ENCODE data around the gene LZTR1.

LZTR1 gene

DNA sequence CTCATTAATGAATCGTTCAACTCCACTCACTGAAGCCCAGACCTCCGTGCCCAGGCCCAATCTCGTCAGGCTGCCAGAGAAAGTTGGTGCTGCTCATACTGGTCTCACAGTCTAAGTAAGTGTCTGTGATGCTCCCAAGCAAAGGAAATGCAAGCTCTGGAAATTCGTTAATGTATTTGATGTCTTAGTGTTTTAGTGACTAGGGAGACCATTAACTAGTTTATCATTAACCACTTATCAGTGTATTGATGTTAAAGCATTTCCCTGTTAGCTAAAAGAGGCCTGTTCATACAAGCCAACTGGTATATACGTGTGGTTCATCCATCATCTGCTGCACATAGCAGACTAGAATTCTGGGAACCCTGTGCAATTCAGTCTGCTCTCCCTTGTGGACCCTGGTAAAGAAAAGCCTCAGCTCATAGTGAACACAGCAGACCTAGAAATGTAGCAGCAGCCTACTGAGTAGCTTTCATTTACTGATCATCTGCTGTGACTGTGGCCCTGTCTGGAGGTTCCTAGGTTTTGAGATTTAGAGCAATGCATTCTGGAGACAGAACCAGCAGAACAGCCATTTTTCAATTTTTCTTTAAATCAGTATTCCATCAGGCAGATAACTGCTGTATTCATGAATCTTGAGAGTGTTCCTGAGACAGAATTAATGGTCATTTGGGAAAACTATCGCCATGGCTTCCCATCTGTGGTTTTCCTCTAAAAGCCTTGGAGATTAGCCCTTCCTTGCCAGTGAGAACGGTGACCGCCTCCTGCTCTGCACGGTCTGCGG lies 30.8 kb upstream of the LZTR1 start:
- DNase-seq: no peak

DNA sequence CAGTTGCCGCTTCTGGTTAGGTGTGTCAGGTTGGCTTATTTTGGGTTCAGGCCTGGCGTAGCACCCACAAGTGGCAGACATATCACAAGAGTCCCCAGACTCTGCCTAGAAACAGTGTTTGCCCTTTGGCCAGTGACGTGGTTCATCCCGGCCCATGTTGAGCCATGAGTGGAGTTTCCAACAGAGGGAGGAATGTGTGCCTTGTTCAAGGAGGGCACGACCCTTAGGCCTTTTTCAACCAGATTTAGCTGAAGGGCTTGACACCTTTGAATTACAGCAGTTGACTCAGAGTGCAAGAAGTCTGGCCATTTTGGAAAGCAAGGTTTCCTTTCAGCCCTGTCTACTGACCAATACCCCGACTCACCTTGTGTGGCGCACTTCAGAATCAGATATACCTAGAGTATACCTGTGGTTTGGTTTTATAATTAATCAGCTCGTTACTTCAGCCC lies 30.1 kb upstream of the LZTR1 start:
- no peak for DNase-seq

DNA sequence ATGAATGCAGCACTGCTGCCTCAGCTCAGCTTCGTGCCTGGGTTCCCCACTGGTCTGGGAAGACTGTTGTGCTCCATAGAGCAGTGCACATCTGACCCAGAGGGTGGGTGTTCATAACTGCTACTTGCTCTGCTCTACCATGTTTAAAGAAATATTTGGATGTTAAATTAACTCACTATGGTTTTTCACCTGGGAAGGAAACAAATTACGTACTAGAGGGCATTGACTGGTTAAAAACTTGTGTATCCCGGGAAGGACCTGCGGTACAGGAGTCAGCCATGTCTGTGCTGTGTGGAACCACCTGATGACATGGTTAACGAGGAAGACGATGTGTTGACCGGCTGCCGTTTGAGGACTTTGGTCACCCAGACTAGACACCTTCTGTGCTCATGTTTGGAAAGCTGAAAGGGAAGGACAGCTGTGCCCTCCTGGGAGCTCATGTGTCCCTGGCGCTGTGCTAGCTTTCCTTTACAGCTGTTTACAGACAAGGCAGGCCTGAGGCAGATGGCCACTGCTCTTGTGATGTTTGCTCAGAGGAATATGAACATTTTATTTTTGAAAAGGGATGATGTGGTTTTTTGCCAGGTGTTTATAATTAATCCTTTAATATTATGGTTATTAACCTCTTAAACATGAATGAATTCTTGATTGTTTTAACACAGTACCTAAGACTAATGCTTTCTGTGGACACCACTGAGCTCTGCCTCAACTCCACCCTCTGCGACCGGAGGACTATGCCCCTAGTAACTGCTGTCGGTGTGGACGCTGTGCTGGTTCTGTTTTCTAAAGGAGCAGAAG lies 29.4 kb upstream of the LZTR1 start:
- DNase-seq: no peak

DNA sequence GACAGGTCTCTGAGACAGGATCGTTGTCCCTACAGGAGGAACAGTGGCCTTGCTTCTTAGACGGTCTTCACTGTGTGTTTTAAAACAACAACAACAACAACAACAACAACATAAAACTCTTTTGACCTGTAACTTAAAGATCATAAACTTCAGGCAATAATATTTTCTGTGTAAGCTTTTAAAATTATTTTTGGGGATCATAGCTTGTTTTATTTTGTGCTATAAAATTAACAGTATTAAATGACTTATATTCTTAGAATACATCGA lies 28.8 kb upstream of the LZTR1 start:
- no peak for DNase-seq

DNA sequence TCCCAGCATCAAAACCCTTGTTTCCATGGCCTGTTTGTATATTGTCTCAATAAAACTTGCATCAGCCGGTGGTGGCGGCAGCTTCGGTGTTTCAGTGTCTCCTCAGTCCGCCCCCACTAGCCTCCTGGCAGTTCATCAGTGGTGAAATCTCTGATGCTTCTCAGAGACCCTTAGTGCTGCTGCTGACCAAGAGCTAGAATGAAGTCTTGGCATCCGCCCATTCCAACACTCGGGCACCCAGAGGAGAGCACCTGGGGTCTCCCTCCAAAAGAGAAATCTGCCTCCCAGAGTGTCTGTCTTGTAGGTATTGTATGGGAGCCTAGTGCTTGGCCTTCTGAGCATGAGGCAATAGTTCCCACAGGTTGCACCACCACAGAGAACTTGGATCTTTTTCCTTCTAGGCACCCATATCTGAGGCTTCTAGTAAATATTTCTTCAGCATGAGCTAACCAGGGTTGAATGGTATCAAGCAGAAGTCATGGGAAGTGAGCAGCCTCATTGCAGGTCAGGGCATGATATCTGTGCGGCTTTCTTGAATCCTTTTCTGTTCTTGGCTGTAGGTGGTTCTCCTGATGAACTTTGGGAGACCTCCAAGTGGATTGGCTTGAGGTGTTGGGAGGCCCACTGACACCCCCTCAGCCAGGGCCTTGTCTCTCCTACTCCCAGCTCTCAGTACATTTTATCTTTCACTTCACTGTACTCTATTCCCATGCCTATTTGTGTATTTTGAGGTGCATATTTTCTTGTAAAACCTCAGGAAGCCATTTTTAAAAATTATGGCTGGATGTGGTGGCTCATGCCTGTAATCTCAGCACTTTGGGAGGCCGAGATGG lies 28.2 kb upstream of the LZTR1 start:
- no peak for DNase-seq

DNA sequence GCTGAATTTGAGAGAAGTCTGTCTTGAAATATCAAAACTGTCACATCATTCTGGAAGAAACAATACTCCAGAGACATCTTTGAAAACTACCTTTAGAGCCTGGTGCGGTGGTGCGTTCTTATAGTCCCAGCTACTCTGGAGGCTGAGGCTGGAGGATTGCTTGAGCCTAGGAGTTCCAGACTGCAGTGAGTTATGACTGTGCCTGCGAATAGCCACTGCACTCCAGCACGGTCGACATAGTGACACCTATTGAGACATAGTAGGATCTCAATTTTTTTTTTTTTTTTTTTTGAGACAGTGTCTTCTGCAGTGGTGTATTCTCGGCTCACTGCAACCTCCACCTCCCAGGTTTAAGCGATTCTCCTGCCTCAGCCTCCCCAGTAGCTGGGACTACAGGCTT lies 26.5 kb upstream of the LZTR1 start:
- no peak for DNase-seq

DNA sequence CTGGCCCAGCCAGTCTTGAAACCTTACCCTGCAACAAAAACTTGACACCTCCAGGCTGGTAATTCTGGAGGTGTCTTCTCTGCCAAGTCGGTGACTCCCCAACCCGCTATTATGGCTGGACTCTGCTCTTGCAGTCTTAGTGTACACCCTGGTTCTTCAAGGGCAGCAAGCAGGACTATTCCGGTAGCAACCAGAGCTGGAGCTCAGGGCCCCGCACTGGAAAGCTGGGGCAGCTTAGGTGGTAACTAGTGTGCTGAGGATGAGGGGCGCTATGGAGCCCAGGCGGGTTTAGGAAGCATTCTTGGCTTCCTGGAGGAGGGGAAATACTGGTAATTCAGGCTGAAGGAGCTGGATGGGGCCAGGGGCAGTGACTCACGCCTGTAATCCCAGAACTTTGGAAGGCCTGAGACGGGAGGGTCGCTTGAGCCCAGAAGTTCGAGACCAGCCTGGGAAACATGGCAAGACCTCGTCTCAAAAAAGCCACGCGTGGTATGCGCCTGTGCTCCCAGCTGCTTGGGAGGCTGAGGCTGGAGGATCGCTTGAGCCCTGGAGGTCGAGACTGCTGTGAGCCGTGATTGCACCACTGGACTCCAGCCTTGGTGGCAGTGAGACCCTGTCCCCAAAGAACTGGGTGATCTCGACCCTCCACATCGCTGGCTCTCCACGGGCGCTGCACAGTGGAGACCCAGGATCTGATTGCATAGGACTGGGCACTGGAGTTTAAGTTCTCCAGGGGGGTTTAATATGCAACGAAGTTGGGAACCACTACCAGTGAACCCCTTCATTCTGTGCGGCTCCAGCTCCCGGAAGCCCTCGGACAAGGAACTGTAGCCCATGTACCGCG lies 25.6 kb upstream of the LZTR1 start:
- DNase-seq: no peak

DNA sequence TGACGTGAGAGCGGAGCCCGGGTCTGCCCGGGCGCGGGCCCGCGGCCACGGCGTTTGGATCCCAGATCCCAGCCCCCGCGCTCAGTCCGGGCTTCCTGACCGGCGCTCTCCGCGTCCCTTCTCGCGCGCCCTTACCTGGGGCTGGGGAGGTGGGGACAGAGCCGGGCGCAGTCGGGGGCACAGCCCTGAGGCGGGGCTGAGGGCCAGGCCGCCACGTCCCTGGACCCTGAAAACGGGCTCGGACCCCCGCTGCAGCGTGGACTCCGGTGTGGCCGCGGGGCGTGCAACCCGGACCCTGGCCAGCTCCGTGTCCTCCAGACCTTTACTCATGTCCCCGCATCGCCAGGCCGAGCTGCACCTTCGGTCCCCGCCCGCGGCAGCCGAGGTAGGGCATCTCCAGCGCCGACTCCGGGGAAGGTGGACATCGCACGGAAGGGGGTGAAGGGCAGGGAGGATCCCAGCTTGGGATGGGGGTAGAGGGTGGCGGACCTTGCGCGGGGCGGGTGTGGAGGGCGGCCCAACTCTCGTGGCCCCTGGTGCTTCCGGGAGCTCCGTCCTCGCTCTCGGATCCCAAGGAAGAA lies 24.9 kb upstream of the LZTR1 start:
- no peak for DNase-seq

DNA sequence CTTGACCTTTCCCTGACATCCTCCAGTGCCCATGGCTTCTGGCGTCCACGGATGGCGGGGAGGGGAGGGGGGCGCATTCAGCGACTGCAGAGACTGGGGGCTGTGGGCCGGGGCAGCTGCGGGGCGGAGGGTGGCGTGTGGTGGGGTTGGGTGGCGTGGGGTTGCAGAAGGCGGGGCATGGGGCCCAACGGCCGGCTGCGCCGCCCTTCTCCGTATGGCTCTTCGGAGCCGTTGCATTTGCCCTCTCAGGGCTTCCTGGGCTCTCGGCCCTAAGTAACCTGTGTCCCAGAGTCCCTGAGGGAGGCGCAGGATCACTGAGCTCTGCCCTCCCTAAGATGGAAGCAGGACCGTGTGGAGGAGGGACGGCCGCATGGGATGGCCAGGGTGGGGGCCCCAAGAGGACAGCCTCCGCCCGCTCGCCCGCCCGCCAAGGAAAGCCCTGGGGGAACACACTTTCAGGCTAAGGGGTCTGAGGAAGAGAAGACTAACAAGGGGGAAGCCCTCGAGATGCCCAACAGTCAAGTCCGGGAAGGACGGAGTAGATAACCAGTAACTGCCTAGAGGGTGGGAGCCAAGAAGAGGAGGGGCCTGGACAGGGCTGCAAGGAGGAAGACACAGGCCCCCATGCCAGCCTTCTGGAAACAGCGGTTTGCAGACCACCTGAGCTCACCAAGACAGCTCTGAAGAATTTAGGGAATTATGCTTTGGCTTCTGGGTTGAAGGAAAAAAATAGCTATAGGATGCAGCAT lies 24.2 kb upstream of the LZTR1 start:
- no peak for DNase-seq

DNA sequence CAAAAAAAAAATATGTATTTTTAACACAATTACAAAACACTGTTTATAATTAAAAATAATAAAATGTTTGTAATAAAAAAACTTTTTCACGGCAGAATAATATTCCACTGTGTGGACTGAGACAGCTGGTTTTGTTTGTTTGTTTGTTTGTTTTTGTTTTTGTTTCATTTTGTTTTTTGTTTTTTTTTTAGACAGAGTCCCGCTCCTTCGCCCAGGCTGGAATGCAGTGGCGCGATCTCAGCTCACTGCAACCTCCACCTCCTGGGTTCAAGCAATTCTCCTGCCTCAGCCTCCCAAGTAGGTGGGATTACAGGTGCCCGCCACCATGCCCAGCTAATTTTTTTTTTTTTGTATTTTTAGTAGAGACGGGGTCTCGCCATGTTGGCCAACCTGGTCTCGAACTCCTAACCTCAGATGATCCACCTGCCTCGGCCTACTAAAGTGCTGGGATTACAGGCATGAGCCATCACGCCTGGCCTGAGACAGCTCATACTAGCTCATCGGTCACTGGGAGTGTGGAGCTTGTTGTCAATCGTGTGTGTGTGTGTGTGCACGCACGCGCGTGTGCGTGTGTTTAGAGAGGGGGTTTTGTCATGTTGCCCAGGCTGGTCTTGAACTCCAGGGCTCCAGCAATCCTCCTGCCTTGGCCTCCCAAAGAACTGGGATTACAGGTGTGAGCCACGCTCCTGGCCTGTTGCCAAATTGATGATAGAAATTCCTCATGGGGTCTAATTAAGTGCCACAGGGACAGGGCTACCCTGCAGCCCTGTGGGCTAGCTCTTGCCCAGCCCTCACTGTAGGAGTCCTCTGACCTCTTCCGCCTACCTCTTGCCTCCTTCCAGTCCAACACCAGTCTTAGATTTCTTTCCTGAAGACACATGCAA lies 22.3 kb upstream of the LZTR1 start:
- no peak for DNase-seq

DNA sequence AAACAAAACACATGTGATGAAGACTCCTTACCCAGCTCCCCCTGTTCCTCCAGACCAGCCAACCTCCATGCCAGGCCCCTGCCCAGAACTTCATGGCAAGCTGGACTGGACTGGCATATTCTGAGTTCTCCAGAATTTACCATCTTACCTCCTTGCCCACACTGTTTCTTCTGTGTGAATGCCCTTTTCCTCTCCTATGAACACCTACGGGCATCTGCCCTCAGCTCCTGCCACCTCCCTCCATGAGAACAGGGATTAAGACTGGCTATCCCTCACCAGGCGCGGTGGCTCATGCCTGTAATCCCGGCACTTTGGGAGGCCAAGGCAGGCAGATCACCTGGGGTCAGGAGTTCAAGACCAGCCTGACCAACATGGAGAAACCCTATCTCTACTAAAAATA lies 21.5 kb upstream of the LZTR1 start:
- DNase-seq: no peak

DNA sequence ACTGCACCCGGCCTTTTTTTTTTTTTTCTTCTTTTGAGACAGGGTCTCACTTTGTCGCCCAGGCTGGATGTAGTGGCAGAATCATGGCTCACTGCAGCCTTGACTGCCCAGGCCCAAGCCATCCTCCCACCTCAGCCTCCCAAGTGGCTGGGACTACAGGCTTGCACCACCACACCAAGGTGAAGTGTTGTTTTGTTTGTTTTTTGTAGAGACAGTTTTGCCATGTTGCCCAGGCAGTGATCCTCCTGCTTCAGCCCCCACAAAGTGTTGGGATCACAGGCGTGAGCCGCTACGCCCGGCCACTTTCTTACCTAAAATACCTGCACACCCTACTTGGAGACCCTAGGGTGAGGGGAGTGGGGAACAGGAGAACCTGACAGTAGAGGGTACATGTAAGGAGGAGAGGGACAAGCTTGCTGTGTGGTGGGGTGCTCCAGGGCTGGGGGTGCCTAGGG lies 19.6 kb upstream of the LZTR1 start:
- no peak for DNase-seq

DNA sequence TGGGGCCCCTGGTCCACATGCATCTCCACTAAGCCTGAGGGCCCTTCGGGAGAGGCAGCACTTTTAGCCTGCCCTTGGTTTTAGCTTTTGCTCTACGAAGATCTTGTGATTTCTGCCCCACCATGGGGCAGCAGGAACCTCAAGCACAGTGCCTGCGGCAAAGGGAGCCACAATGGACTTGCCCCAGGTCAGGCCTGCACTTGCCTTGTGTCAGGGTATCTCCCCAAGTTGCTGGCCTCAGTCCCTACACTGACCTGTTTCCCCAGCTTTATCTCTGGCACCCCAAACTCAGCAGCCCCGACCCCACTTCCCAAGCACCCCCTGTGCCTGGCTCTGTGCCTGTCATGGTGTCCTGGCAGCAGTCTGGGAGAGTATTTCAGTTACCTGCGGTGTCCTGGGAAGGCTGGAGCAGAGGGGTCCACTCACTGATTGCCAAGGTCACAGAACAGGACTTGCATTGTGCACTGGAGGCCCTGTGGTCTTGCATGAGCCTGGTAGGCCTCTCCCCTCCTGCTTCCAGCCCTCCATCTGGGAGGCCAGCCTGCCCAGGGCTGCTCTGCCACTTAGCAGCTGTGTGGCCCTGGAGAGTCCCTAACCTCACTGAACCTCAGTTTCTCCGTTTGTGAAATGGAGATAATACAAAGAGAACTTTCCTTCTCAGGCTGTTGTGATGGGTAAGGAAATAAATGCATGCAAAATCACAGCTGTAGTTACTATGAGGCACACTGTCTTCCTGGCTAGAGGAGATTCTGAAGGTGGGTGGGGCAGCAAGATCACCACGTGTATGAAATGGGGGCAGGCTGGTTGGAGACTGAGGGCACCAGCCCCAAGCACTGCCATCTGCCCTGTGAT lies 18.7 kb upstream of the LZTR1 start:
- no peak for DNase-seq

DNA sequence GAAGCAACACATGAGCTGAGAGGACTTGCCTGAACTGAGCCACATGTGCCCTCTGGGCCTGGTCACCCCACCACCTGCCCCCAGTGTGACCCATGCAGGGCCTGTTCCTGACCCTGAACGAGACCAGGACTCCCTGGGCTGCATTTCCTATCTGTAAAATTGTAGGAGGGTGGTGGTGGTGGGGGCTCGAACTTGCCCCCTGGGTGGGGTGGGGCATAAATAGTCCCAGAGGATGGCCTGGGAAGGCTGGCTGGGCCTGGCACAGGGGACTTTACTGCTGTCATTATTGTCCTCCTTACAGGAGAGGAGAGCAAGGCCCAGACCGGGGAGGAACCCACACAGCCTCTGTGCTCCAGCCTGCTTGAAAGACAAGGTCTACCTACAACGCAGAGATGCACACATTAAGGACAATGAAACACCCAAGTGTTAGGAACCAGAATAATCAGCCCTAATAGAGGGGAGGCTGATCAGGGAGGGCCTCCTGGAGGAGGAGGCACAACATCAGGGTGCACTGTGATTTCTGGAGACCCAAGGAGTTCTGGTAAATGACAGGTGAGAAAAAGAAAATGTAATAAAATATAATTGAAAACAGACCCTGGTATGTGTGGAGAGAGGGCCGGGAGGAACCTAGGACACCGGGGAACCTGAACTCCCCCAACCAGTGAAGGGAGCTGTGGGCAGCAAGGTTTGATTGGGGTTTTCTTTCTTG lies 17.9 kb upstream of the LZTR1 start:
- no peak for DNase-seq

DNA sequence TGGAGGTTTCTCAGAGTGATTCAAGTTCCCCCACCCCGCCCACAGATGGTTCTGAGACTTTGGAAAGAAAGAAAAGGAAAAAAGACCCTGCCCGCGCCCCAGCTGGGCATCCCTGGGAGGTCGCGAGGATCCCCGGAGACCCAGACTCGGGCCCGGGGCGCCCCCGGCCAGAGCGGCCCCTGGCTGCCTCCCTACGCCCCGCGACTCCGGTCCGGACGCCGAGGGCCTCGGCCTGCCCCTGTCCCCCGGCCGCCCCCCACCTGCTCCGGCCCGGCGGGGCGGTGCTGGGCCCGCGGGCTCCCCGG lies 17.3 kb upstream of the LZTR1 start:
- no peak for DNase-seq

DNA sequence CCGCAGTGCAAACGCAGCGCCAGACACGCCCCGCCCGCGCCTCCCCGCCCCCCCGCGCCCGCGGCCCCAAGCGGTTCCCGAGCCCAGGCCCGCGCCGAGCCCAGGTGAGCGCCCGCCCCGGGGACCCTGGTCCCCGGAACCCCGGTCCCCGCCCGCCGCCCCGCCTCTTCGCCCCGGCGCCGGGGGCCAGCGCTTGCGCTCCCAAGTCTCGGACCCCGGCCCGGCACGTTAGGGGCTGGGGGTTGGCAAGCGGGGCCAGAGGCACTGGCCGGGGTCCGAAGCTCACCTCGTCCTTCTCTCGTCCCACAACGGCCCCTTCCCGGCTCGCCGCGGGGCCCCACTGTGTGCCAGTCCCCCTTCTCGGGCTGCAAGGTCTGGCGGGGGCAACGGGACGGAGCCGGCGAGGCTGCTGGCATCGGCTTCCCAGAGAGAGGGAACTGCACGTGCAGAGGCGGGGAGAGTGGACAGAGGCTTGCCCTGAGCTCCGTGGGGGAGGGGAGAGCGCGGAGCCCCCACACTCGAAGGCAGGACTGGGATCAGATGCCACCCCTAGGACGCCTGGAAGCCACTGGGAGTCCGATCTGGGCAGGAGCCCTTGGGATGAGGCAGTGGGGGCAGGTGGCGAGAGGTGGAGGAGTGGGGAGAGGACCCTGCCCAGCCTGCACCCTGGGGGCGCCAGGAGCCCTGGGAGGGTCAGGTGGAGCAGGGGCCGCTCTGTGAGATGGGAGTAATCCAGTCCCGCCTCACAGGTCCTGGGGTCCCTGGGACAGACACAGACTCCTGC lies 16.8 kb upstream of the LZTR1 start:
- no peak for DNase-seq

DNA sequence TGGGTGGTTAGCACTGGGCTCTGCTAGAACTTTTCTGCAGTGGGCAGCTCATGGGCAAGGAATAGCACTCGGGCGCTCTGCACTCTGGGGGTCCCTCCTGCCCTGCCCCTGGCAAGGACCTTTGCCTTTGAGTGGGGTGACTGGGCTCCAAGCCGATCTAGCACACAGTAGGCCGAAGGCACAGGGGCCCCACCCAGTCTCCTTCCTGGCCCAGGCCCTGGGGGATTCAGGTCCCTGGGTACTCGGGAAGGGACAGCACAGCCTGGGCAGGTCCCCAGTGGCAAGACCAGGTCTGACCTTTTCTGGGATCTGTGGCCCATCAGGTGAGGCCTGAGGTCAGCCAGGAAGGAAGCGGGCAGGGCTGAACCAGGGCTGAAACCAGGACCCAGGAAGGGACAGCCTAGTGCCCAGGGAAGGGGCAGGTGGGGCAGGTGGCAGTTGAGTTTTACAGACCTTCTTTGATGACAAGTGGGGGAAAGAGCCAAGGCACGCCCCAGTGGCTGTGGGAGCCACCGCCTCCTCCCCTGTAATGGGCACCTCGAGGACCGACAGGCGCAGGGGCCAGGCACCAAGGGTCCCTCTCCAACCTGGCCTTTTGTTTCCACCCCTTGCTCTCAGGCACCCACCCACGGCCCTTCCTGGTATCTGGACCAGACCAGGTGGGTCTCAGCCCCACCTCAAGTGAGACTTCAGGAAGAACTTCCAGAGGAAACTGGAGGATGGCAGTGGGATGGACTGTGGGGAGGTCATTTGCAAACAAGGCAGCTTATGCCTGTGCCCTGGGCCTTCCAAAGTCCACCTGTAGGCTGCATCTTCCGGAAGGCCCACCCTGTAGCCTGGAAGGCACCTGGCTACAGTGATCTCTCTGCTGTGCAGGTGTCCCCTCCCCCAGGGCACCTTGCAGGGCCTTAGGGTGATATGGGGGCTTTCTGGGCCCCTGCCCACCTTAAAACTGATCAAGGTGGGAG lies 15.9 kb upstream of the LZTR1 start:
- DNase-seq: no peak

All from stimulated activated CD4-positive, alpha-beta T cell treated with anti-CD3 and anti-CD28 coated beads, Interleukin-2, amount 100 ng/mL, for 48 hours (primary cell).